ENCODE measurements around the gene AURKA. TPM values are rescaled to one million over a fixed set of nuclear protein-coding genes. Genes with fewer than 3 reads are reported as not detected.

Gene AURKA
- total and polyA plus RNA-seq, 2 of the 8 experiments (the other 6 are each of a cell fraction or from before 2014, with no cell fraction given) = 45.8 to 84.8 TPM

- Histone ChIP-seq H2AK5ac (ENCODE audit: low read depth, low read length) (no peak overlapping the region), H3K79me2 (ENCODE audit: control insufficient read depth in 1 of 2, insufficient read depth in 2 of 2, low read length in 2 of 2) (no peaks in the 10 kb centered on the region), H4K91ac (replicated peaks; ENCODE audit: insufficient read length, low read length) (no peak overlapping the region), H3K4me3 (ENCODE audit: extremely low read depth in 1 of 4, insufficient read depth in 2 of 4, low read depth in 3 of 4, low read length in 4 of 4) (no peak overlapping the region), H3K56ac (replicated peaks; ENCODE audit: insufficient read length, low read depth, low read length) (no peak overlapping the region), H3K23me2 (ENCODE audit: low read depth, low read length) (peaks cover 9% of the 10 kb centered on the region; the same call in 1 of the 2 replicates), H3K27ac (ENCODE audit: low read depth, low read length) (no peak overlapping the region), H3K27me3 (replicated peaks in 1 of 4; ENCODE audit: control insufficient read depth in 3 of 4, extremely low read depth in 1 of 4, insufficient read depth in 3 of 4, low read length in 3 of 4) (peaks cover 0 to 11% (median 8%) of the 10 kb centered on the region in 4 experiments; a peak in 4 of 7 replicates), H2BK5ac (ENCODE audit: low read depth, low read length) (no peak overlapping the region), H2BK120ac (replicated peaks; ENCODE audit: low read depth, low read length) (no peak overlapping the region), H4K8ac (ENCODE audit: extremely low read depth, insufficient read depth, low read length) (no peak overlapping the region), H2BK20ac (ENCODE audit: low read length) (no peak overlapping the region), H2AFZ (ENCODE audit: low read length) (no peak overlapping the region), H2BK12ac (ENCODE audit: low read depth, low read length) (no peak overlapping the region), H3K4ac (replicated peaks; ENCODE audit: insufficient read length, low read depth, low read length) (no peak overlapping the region), H3K23ac (ENCODE audit: insufficient read length) (no peak overlapping the region), H3K18ac (ENCODE audit: extremely low read depth, low read length) (no peak overlapping the region), H4K20me1 (replicated peaks in 1 of 2; ENCODE audit: control insufficient read depth in 1 of 2, insufficient read depth in 2 of 2, low read length in 2 of 2) (peaks cover 0 to 10% of the 10 kb centered on the region in 2 experiments), H3K14ac (ENCODE audit: insufficient read length) (no peak overlapping the region), H3K4me1 (replicated peaks in 1 of 4; ENCODE audit: control insufficient read depth in 3 of 4, insufficient read depth in 4 of 4, low read length in 3 of 4) (peaks cover 4 to 11% (median 6%) of the 10 kb centered on the region in 4 experiments), H4K5ac (ENCODE audit: insufficient read length, low read depth, low read length) (no peak overlapping the region), H3K79me1 (ENCODE audit: low read depth, low read length) (no peaks in the 10 kb centered on the region), H3K9me3 (ENCODE audit: insufficient read depth in 2 of 2, low read depth in 1 of 2, low read length in 1 of 2) (no peaks in the 10 kb centered on the region), H3K9ac (replicated peaks in 1 of 4; ENCODE audit: extremely low read depth in 1 of 4, low read depth in 3 of 4, low read length in 3 of 4) (no peak overlapping the region), H3K4me2 (ENCODE audit: insufficient read depth in 1 of 2, low read depth in 2 of 2, low read length in 2 of 2) (no peak overlapping the region), H3K36me3 (ENCODE audit: control insufficient read depth in 2 of 4, insufficient read depth in 4 of 4, low read length in 3 of 4) (no peaks in the 10 kb centered on the region), H2BK15ac (ENCODE audit: low read length) (no peak overlapping the region)
- POLR2A ChIA-PET (ENCODE audit: partially characterized antibody) = interaction anchor here (0.9 kb wide), 1 partner anchor 30 kb away, joined by 3 read pairs; the partner anchor contains the start of gene AURKA
- CTCF ChIA-PET (ENCODE audit: partially characterized antibody) = no interaction called here
- DNase-seq (ENCODE audit: low read depth in 1 of 2, low spot score in 2 of 2) (no peak), FAIRE-seq (no peak)
- 86% methylated on average over 8 of the region's 8 CpGs; no CpG with 5 or more reads in 1 of the 2 experiments for WGBS, 2 experiments (ENCODE audit: extremely low coverage in 1 of 2, insufficient coverage in 1 of 2, insufficient read length in 1 of 2, insufficient replicate concordance in 2 of 2, low coverage in 1 of 2, low lambda C conversion rate in 2 of 2, missing lambda C conversion rate in 1 of 2)
Observed at GRCh38 chr20:56361900-56362299, 30.1 kb downstream of the AURKA start.

All from H1 (cell line).